Kidney epithelial cell (primary cell): Measurements from ENCODE around the gene BHLHE41. TPM values are rescaled to one million over a fixed set of nuclear protein-coding genes. Genes with fewer than 3 reads are reported as not detected.

Experiments used
- DNase-seq: peaks from one replicate; pipeline ENCODE4 v3.0.0-alpha.2; 2010; ENCODE audit warnings: low read depth
- H3K27me3 ChIP-seq: 2 replicates; pipeline ENCODE4 v1.6.0; 2011; ENCODE audit warnings: low read length; ENCODE audit not compliant: control insufficient read depth, insufficient read depth
- H3K36me3 ChIP-seq: 2 replicates; pipeline ENCODE4 v1.5.1; 2011; ENCODE audit warnings: low read length; ENCODE audit not compliant: control insufficient read depth, insufficient read depth
- H3K4me3 ChIP-seq: 2 replicates; pipeline ENCODE4 v1.5.1; 2011; ENCODE audit warnings: low read depth, mild to moderate bottlenecking, control low read depth, low read length
- CTCF ChIP-seq: IDR thresholded peaks from 2 replicates; pipeline ENCODE4 v1.5.1; 2011; ENCODE audit warnings: mild to moderate bottlenecking, moderate library complexity, low read length, control low read depth, inconsistent platforms; ENCODE audit not compliant: insufficient read depth, poor library complexity, severe bottlenecking
- total RNA-seq: library from RNA; depleted of rRNA; stranded (reverse); fragments of >200 nt; gene quantifications from 2 replicates; pipeline ENCODE4 v1.2.3, GENCODE V29; 2015

Gene BHLHE41
- total RNA-seq, 1 donor from 2014 or later = 1.6 TPM

- TF ChIP-seq CTCF = peak; percentile 92
- no peak for DNase-seq
- no peak overlapping the region for H3K4me3 ChIP-seq
- H3K36me3 ChIP-seq = no peaks in the 10 kb centered on the region
- H3K27me3 ChIP-seq = no peaks in the 10 kb centered on the region
Observed at GRCh38 chr12:26097046-26097878, 27.6 kb downstream of the BHLHE41 start.

DNA sequence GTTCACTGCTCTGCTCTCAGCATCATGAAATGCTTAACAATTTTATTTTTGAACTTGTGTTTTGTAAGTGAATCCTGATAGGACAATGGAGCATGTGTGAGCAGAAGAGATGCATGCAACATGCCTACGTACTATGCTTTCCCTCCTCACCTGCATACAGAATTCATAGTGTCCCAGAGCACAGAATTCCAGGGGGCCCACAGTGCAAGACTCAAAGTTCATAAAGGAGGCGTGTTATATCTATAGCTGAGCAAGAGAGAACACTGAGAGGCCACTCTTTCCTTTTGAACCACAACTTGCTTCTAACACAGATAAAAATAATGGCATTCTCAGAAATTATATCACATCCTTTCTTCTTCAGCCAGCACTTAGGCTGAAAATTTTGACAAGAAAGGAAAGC, 28.8 kb downstream of the BHLHE41 start:
- no peak for TF ChIP-seq CTCF
- no peak for DNase-seq

GRCh38 chr12:26095186-26095585, 29.7 kb downstream of the BHLHE41 start:
- TF ChIP-seq CTCF = no peak

More for the DNA sequence above, 28.8 kb downstream of the BHLHE41 start:
- Histone ChIP-seq H3K27me3 (no peaks in the 10 kb centered on the region), H3K36me3 (no peaks in the 10 kb centered on the region), H3K4me3 (no peak overlapping the region)

GRCh38 chr12:26092346-26093105, 32.3 kb downstream of the BHLHE41 start:
- Histone ChIP-seq H3K36me3 (no peaks in the 10 kb centered on the region), H3K27me3 (no peaks in the 10 kb centered on the region), H3K4me3 (no peak overlapping the region)
- DNase-seq = no peak
- TF ChIP-seq CTCF = no peak

More at GRCh38 chr12:26095186-26095585, 29.7 kb downstream of the BHLHE41 start:
- Histone ChIP-seq H3K27me3 (no peaks in the 10 kb centered on the region), H3K36me3 (no peaks in the 10 kb centered on the region), H3K4me3 (no peak overlapping the region)
- no peak for DNase-seq

DNA sequence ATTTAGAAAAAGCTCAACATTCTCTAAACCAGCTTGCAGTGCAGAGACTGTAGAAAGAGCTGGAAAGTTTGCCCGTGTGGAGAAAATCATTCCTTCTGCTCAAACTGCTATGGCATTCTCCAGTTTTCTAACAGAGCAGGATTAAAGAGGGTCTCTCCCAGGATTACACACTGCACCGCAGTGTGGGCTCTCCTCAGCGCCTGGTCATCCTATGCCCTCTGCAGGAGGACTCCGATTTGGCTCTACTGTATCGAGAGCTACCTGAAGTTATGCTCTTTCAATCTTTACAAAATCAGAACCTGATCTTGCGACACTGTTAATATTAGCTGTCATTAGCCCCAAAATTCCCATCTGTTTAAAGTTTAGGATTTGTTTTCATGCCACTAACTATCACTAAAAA, 33.0 kb downstream of the BHLHE41 start:
- DNase-seq = no peak
- TF ChIP-seq CTCF = peak; percentile 25
- H3K4me3 ChIP-seq = no peak overlapping the region
- no peaks in the 10 kb centered on the region for H3K27me3 ChIP-seq
- no peaks in the 10 kb centered on the region for H3K36me3 ChIP-seq
